Measurements from ENCODE around the gene ALDH3A1. TPM values are rescaled to one million over a fixed set of nuclear protein-coding genes. Genes with fewer than 3 reads are reported as not detected.
A peak's percentile ranks its signal among the peaks of the same experiment; 100 is the strongest.

ALDH3A1 gene
- total RNA-seq, 1 experiment from 2014 or later: 0.35 TPM

DNA sequence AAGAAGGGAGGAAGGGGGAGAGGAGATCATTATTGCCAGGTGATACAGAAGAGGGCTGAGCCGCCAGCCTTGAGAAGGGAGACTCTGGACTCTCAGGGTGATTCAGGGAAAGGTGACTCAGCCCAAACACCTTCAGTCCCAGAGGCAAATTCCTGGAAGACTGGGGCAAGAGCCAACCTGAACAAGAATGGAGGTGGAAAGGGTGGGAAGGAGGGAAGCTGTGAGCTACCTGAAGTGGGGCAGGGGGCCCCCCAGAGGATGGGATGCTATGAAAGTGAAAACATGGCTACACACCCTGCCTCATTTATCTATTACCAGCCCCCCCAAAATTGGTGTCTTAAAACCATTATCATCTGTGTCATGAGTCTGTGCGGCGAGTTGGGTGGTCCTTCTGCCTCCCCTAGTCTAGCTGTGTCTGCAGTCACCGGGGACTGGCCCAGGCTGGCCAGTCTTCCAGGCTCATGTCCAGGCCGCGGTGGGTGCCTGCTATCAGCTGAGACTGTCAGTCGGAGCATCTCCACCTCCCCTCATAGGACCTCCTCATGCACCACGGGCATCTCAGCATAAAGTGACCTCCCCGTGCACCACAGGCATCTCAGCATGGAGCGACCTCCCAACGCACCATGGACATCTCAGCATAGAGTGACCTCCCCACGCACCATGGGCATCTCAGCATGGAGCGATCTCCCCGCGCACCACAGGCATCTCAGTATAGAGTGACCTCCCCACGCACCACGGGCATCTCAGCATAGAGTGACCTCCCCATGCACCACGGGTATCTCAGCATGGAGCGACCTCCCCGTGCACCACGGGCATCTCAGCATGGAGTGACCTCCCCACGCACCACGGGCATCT is 28.5 kb downstream of the ALDH3A1 start:
- Mint-ChIP-seq H3K9me3 (no peaks in the 10 kb centered on the region), H3K4me3 (no peak overlapping the region), H3K27ac (no peak overlapping the region), H3K4me1 (peaks cover 3% of the 10 kb centered on the region; the same call in 1 of the 2 replicates), H3K27me3 (ENCODE audit: low read depth) (no peaks in the 10 kb centered on the region; the same call in 1 of the 2 replicates), H3K36me3 (no peaks in the 10 kb centered on the region; the same call in 1 of the 2 replicates)
- ATAC-seq (no peak), DNase-seq (ENCODE audit: low spot score) (no peak)
- TF ChIP-seq, protein P1, sequence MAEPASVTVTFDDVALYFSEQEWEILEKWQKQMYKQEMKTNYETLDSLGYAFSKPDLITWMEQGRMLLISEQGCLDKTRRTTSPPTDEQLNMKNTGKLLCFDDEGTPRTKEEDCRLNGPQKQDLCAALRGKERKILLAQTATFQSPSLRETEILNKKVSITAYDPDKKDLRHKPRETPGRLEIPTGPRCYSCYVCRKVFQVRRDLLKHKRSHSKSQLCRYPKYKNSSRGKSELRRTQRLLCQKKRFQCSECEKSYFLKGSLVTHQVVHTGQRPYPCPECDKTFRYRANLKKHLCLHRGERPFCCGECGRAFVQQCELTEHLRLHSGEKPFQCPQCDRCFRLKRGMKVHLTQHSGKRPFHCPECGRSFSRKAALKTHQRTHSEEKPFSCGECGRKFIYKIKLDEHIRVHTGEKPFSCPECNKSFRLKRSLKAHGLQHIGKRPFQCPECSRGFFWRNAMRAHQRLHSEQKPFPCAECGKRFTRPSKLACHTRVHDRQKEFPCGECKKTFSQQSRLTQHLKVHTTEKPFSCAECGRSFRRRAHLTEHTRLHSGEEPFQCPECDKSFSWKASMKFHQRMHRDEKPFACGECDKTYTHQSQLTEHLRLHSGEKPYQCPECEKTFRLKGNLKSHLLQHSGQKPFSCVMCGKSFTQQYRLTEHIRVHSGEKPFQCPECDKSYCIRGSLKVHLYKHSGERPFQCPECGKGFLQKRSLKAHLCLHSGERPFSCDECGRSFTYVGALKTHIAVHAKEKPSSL (CRISPR knock-in tag; conservative IDR thresholded peaks at IDR 0.05): no peak
- TF ChIP-seq HMGA2 (CRISPR knock-in tag; IDR thresholded peaks at IDR 0.05) (no peak), SOX15 (CRISPR knock-in tag; IDR thresholded peaks at IDR 0.05) (no peak), E2F4 (CRISPR knock-in tag; IDR thresholded peaks at IDR 0.05; ENCODE audit: borderline replicate concordance, low read depth) (no peak), SP1 (CRISPR knock-in tag; conservative IDR thresholded peaks at IDR 0.05) (no peak), EMX1 (CRISPR knock-in tag; IDR thresholded peaks at IDR 0.05) (no peak), NFATC4 (CRISPR knock-in tag; IDR thresholded peaks at IDR 0.05) (no peak)
- TF ChIP-seq, protein P2, sequence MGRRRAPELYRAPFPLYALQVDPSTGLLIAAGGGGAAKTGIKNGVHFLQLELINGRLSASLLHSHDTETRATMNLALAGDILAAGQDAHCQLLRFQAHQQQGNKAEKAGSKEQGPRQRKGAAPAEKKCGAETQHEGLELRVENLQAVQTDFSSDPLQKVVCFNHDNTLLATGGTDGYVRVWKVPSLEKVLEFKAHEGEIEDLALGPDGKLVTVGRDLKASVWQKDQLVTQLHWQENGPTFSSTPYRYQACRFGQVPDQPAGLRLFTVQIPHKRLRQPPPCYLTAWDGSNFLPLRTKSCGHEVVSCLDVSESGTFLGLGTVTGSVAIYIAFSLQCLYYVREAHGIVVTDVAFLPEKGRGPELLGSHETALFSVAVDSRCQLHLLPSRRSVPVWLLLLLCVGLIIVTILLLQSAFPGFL (CRISPR knock-in tag; IDR thresholded peaks at IDR 0.05; ENCODE audit: borderline replicate concordance): no peak
- TF ChIP-seq, protein P3, sequence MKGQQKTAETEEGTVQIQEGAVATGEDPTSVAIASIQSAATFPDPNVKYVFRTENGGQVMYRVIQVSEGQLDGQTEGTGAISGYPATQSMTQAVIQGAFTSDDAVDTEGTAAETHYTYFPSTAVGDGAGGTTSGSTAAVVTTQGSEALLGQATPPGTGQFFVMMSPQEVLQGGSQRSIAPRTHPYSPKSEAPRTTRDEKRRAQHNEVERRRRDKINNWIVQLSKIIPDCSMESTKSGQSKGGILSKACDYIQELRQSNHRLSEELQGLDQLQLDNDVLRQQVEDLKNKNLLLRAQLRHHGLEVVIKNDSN (CRISPR knock-in tag; IDR thresholded peaks at IDR 0.05): no peak
- TF ChIP-seq, protein P4, sequence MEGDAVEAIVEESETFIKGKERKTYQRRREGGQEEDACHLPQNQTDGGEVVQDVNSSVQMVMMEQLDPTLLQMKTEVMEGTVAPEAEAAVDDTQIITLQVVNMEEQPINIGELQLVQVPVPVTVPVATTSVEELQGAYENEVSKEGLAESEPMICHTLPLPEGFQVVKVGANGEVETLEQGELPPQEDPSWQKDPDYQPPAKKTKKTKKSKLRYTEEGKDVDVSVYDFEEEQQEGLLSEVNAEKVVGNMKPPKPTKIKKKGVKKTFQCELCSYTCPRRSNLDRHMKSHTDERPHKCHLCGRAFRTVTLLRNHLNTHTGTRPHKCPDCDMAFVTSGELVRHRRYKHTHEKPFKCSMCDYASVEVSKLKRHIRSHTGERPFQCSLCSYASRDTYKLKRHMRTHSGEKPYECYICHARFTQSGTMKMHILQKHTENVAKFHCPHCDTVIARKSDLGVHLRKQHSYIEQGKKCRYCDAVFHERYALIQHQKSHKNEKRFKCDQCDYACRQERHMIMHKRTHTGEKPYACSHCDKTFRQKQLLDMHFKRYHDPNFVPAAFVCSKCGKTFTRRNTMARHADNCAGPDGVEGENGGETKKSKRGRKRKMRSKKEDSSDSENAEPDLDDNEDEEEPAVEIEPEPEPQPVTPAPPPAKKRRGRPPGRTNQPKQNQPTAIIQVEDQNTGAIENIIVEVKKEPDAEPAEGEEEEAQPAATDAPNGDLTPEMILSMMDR (IDR thresholded peaks at IDR 0.05): no peak
- ChIA-PET CTCF (interaction anchor here (0.7 to 2.3 kb wide), 42 partner anchors 8 to 398 kb away, joined by 3 to 40 read pairs (median 4); partner anchors contain the start of genes ALDH3A1, ALDH3A2, B9D1 and MAPK7), POLR2A (interaction anchor here (1.2 kb wide), 1 partner anchor 356 kb away, joined by 3 read pairs; no protein-coding TSS in a partner anchor)

DNA sequence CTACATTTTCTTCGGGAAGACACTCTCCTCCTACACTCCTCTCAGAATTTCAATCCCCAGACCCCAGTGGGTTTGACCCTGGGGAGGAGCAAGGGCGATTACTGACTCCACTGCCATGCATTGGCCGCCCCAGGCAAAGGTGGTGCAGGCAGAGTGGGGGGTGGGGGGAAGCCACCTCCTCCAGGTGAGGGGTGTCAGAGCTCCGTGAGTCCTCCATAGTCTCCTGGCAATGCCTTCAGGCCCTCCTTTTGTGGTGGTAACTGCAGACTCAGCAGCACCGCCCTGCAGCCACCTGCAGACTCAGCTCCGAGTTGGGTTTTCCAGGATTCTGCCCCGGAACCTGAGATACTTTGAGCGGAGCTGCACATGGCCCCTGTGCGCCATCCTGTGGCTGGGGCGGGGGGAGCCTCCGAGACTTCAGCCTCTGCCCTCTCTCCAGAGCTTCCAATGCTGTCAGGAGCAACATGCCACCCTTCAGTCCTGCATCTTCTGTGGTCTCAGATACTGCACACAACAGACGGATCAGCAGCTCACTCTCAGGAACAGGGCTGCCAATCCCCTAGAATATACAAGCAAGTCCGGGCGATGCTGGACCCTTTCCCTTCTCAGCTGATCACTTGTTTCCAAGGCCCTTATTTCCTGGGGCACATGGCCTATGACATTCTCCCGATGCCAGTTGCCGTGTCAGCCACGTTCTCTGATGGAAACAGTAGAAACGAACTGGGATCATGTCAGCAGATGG is 29.3 kb downstream of the ALDH3A1 start:
- peaks cover 6% of the 10 kb centered on the region; the same call in 1 of the 2 replicates for H3K4me1 Mint-ChIP-seq
- H3K4me3 Mint-ChIP-seq: no peak overlapping the region
- DNase-seq (ENCODE audit: low spot score) (peak; percentile 75), ATAC-seq (peak; percentile 82)
- H3K36me3 Mint-ChIP-seq: no peaks in the 10 kb centered on the region; the same call in 1 of the 2 replicates
- H3K27me3 Mint-ChIP-seq (ENCODE audit: low read depth): no peaks in the 10 kb centered on the region; the same call in 1 of the 2 replicates
- TF ChIP-seq, protein P4 (IDR thresholded peaks at IDR 0.05): peak; percentile 18; the same call in 1 of the 2 replicates
- no peak for TF ChIP-seq ZNF219 (CRISPR knock-in tag; IDR thresholded peaks at IDR 0.05; ENCODE audit: borderline replicate concordance)
- H3K9me3 Mint-ChIP-seq: no peaks in the 10 kb centered on the region
- no peak overlapping the region for H3K27ac Mint-ChIP-seq
- POLR2A ChIA-PET: interaction anchor here (0.7 to 1.2 kb wide), 2 partner anchors 26 to 356 kb away, joined by 3 read pairs; no protein-coding TSS in a partner anchor
- CTCF ChIA-PET: interaction anchor here (0.6 to 2.3 kb wide), 45 partner anchors 9 to 397 kb away, joined by 3 to 40 read pairs (median 4); partner anchors contain the start of genes ALDH3A1, ALDH3A2, B9D1 and MAPK7
